Lower leg skin (tissue), 4 donors: ENCODE results near the gene GRIK4. TPM values are rescaled to one million over a fixed set of nuclear protein-coding genes. Genes with fewer than 3 reads are reported as not detected.

Experiments
- DNase-seq, 2 donors: peaks; one replicate each; pipeline ENCODE4 v3.0.0-alpha.2; 2019; ENCODE audit warnings: low spot score in 2 of 2
- H3K4me3 ChIP-seq: fragments of 200-600 bp; sonication (generic); 2 replicates; pipeline ENCODE4 v1.5.1; 2017; ENCODE audit warnings: mild to moderate bottlenecking, low read depth; ENCODE audit not compliant: poor library complexity, severe bottlenecking
- CTCF ChIP-seq, 3 donors: fragments of 450-650 bp; IDR thresholded peaks; one replicate each; pipeline ENCODE4 v1.5.1; 2016; ENCODE audit warnings: antibody characterized with exemption in 3 of 3, mild to moderate bottlenecking in 3 of 3, moderate library complexity in 2 of 3
- POLR2A ChIP-seq, 2 donors: fragments of 450-650 bp; IDR thresholded peaks; one replicate each; pipeline ENCODE4 v1.6.1; 2016 to 2017; ENCODE audit warnings: antibody characterized with exemption in 2 of 2, mild to moderate bottlenecking in 1 of 2, moderate library complexity in 1 of 2
- WGBS, 2 donors: methylation state at CpG; one replicate each; pipeline ENCODE4 v1.1.5; 2018; 5-methylcytosine and 5-hydroxymethylcytosine counted together
- intact Hi-C: fragments of 100-400 bp; cut with DNase I; formaldehyde crosslinking; loops from one replicate; pipeline ENCODE4 v1.15.0; 2023; ENCODE audit warnings: low total_unique reads
- total RNA-seq, 4 donors: library from RNA; depleted of rRNA; stranded (reverse); fragments of >200 nt; gene quantifications; one replicate each; pipeline ENCODE4 v1.1.0, GENCODE V29; 2016

Gene GRIK4
- total RNA-seq, 4 donors from 2014 or later, result 0.06 to 0.67 TPM; not detected in 2

GRCh38 chr11:120548682-120549209 is 37.2 kb downstream of the GRIK4 start:
- TF ChIP-seq POLR2A (IDR thresholded peaks at IDR 0.05), result no peak
- TF ChIP-seq CTCF (IDR thresholded peaks at IDR 0.05), result no peak
- H3K4me3 ChIP-seq, result no peak overlapping the region
- whole genome bisulfite sequencing, 2 donors, result 58 to 85% methylated on average over 6 of the region's 6 CpGs
- no peak for DNase-seq
- intact Hi-C loops, result no loop called here

GRCh38 chr11:120549346-120549745 is 37.8 kb downstream of the GRIK4 start:
- no peak overlapping the region for H3K4me3 ChIP-seq
- no peak for DNase-seq
- intact Hi-C loops, result no loop called here
- TF ChIP-seq CTCF (IDR thresholded peaks at IDR 0.05), result no peak
- TF ChIP-seq POLR2A (IDR thresholded peaks at IDR 0.05), result no peak
- WGBS, 2 donors, result 82 to 87% methylated on average over 11 of the region's 11 CpGs

- WGBS, 2 donors, result 84% methylated on average over 5 of the region's 5 CpGs
- DNase-seq, result no peak
- TF ChIP-seq POLR2A (IDR thresholded peaks at IDR 0.05), result no peak
- no peak for TF ChIP-seq CTCF (IDR thresholded peaks at IDR 0.05)
- no peak overlapping the region for H3K4me3 ChIP-seq
- intact Hi-C loops, result no loop called here
Observed at GRCh38 chr11:120550007-120550406, 38.5 kb downstream of the GRIK4 start.

GRCh38 chr11:120551191-120551590 is 39.6 kb downstream of the GRIK4 start:
- H3K4me3 ChIP-seq, result no peak overlapping the region
- intact Hi-C loops, result no loop called here
- DNase-seq, result no peak
- WGBS, 2 donors, result 77 to 84% methylated on average over 7 of the region's 7 CpGs
- TF ChIP-seq CTCF (IDR thresholded peaks at IDR 0.05) (no peak), POLR2A (IDR thresholded peaks at IDR 0.05) (no peak)

GRCh38 chr11:120554766-120555432 is 43.4 kb downstream of the GRIK4 start:
- TF ChIP-seq POLR2A (IDR thresholded peaks at IDR 0.05), result no peak
- no peak for TF ChIP-seq CTCF (IDR thresholded peaks at IDR 0.05)
- WGBS, 2 donors, result 85 to 88% methylated on average over 14 of the region's 14 CpGs
- H3K4me3 ChIP-seq, result no peak overlapping the region
- DNase-seq, result no peak
- intact Hi-C loops, result no loop called here

GRCh38 chr11:120555433-120555773 is 43.9 kb downstream of the GRIK4 start:
- H3K4me3 ChIP-seq, result no peak overlapping the region
- no peak for DNase-seq
- WGBS, 2 donors, result 82 to 86% methylated on average over 11 of the region's 11 CpGs
- TF ChIP-seq POLR2A (IDR thresholded peaks at IDR 0.05), result no peak
- TF ChIP-seq CTCF (IDR thresholded peaks at IDR 0.05), result no peak
- intact Hi-C loops, result no loop called here
